ENCODE data around the gene BABAM1. TPM values are rescaled to one million over a fixed set of nuclear protein-coding genes. Genes with fewer than 3 reads are reported as not detected.

Gene BABAM1
- total RNA-seq, 1 experiment from 2014 or later, result 79.5 TPM

- Histone ChIP-seq H3K36me3 (ENCODE audit: control insufficient read depth, insufficient read depth, low read length) (no peaks in the 10 kb centered on the region; the same call in 1 of the 2 replicates), H3K9me3 (ENCODE audit: control insufficient read depth, insufficient read depth, low read depth, low read length) (no peaks in the 10 kb centered on the region), H3K4me3 (ENCODE audit: low read depth in 2 of 2, low read length in 2 of 2) (no peak overlapping the region), H3K4me1 (ENCODE audit: control insufficient read depth, insufficient read depth, low read length) (no peaks in the 10 kb centered on the region), H3K27ac (ENCODE audit: low read length) (no peak overlapping the region), H3K27me3 (ENCODE audit: control insufficient read depth, insufficient read depth, low read length) (no peaks in the 10 kb centered on the region)
- ChIA-PET CTCF (no interaction called here), POLR2A (no interaction called here)
- intact Hi-C loops (cut with micrococcal nuclease; ENCODE audit: unreplicated experiment), result no loop called here
- no TSS peak for BruUV-seq (replicated peaks)
- ATAC-seq (no peak), DNase-seq (ENCODE audit: low read depth, low spot score) (no peak)
- in situ Hi-C loops (cut with HindIII; ENCODE audit: low pct_unique_long_range_greater_than_20kb, low sequenced_read_pairs), result no loop called here
- no peak for TF ChIP-seq CTCF (IDR thresholded peaks at IDR 0.05)
- TF ChIP-seq POLR2AphosphoS5 (IDR thresholded peaks at IDR 0.05; ENCODE audit: low read depth, low read length), result no peak
- TF ChIP-seq REST (IDR thresholded peaks at IDR 0.05; ENCODE audit: insufficient read depth in 1 of 2, low read depth in 2 of 2, low read length in 1 of 2), result no peak
These were observed 56.7 kb downstream of the BABAM1 start for GRCh38 chr19:17323964-17324332.

- no TSS peak for BruUV-seq (replicated peaks)
- DNase-seq (ENCODE audit: low read depth, low spot score) (no peak), ATAC-seq (no peak)
- no peaks in the 10 kb centered on the region; the same call in 1 of the 2 replicates for H3K36me3 ChIP-seq (ENCODE audit: control insufficient read depth, insufficient read depth, low read length)
- POLR2A ChIA-PET, result no interaction called here
- no peaks in the 10 kb centered on the region for H3K9me3 ChIP-seq (ENCODE audit: control insufficient read depth, insufficient read depth, low read depth, low read length)
- intact Hi-C loops (cut with micrococcal nuclease; ENCODE audit: unreplicated experiment), result no loop called here
- in situ Hi-C loops (cut with HindIII; ENCODE audit: low pct_unique_long_range_greater_than_20kb, low sequenced_read_pairs), result no loop called here
- CTCF ChIA-PET, result no interaction called here
- no peaks in the 10 kb centered on the region for H3K27me3 ChIP-seq (ENCODE audit: control insufficient read depth, insufficient read depth, low read length)
- H3K4me1 ChIP-seq (ENCODE audit: control insufficient read depth, insufficient read depth, low read length), result no peaks in the 10 kb centered on the region
- no peak for TF ChIP-seq SIN3A (IDR thresholded peaks at IDR 0.05; ENCODE audit: borderline replicate concordance, insufficient read depth, low read depth, low read length)
- no peak for TF ChIP-seq POLR2AphosphoS5 (IDR thresholded peaks at IDR 0.05; ENCODE audit: low read depth, low read length)
- no peak for TF ChIP-seq CTCF (IDR thresholded peaks at IDR 0.05)
- no peak for TF ChIP-seq REST (IDR thresholded peaks at IDR 0.05; ENCODE audit: insufficient read depth in 1 of 2, low read depth in 2 of 2, low read length in 1 of 2)
- TF ChIP-seq TCF7L2 (IDR thresholded peaks at IDR 0.05; ENCODE audit: low read depth, low read length), result no peak
- no peak overlapping the region for H3K4me3 ChIP-seq (ENCODE audit: low read depth in 2 of 2, low read length in 2 of 2)
- H3K27ac ChIP-seq (ENCODE audit: low read length), result no peak overlapping the region
These were observed 57.3 kb downstream of the BABAM1 start for GRCh38 chr19:17324357-17325114.
